ENCODE data around the gene CTAG2. TPM values are rescaled to one million over a fixed set of nuclear protein-coding genes. Genes with fewer than 3 reads are reported as not detected.

Gene CTAG2
- total RNA-seq, 1 experiment from 2014 or later = not detected

DNA sequence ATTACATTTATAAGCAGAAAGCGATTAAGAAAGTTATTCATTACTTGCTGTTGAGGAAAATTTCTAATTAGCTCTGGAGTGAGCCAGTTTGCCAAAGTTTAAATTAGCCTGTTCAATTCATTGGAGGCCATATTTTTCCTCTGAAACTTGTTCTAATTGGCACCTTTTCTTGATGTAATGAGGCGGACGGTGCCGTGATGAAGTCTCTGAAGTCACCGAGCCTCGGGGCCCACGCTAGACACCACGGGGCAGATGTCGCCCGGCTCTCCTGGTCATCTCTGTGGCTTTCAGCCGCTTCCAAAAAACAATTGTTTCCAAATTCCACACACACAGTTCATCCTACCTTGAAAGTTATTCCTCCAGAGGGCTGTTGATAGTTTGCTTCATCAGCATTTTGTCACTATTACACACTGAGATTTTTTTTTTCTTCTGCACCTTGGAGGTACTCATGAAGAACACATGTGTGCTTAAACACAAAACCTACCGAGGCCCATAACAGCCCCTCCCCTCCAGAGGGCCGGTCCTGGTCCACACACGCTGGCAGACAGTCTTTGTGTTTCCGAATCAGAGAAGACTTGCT, 3.9 kb upstream of the CTAG2 start:
- no peaks in the 10 kb centered on the region for H3K27me3 ChIP-seq (ENCODE audit: insufficient read depth, low read length)
- ATAC-seq (no peak), DNase-seq (ENCODE audit: low read depth, low spot score) (no peak)
- no peak overlapping the region for H2AFZ ChIP-seq (ENCODE audit: low read depth, low read length, poor library complexity, severe bottlenecking)
- no peaks in the 10 kb centered on the region for H4K20me1 ChIP-seq (ENCODE audit: insufficient read depth)
- no peaks in the 10 kb centered on the region for H3K36me3 ChIP-seq (ENCODE audit: control insufficient read depth in 1 of 2, insufficient read depth in 2 of 2, low read length in 2 of 2)
- no peak for TF ChIP-seq ZFX (IDR thresholded peaks at IDR 0.05)
- TF ChIP-seq, protein P1, sequence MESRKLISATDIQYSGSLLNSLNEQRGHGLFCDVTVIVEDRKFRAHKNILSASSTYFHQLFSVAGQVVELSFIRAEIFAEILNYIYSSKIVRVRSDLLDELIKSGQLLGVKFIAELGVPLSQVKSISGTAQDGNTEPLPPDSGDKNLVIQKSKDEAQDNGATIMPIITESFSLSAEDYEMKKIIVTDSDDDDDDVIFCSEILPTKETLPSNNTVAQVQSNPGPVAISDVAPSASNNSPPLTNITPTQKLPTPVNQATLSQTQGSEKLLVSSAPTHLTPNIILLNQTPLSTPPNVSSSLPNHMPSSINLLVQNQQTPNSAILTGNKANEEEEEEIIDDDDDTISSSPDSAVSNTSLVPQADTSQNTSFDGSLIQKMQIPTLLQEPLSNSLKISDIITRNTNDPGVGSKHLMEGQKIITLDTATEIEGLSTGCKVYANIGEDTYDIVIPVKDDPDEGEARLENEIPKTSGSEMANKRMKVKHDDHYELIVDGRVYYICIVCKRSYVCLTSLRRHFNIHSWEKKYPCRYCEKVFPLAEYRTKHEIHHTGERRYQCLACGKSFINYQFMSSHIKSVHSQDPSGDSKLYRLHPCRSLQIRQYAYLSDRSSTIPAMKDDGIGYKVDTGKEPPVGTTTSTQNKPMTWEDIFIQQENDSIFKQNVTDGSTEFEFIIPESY (IDR thresholded peaks at IDR 0.05; ENCODE audit: extremely low read depth, insufficient replicate concordance, low read length) = no peak
- TF ChIP-seq, protein P2, sequence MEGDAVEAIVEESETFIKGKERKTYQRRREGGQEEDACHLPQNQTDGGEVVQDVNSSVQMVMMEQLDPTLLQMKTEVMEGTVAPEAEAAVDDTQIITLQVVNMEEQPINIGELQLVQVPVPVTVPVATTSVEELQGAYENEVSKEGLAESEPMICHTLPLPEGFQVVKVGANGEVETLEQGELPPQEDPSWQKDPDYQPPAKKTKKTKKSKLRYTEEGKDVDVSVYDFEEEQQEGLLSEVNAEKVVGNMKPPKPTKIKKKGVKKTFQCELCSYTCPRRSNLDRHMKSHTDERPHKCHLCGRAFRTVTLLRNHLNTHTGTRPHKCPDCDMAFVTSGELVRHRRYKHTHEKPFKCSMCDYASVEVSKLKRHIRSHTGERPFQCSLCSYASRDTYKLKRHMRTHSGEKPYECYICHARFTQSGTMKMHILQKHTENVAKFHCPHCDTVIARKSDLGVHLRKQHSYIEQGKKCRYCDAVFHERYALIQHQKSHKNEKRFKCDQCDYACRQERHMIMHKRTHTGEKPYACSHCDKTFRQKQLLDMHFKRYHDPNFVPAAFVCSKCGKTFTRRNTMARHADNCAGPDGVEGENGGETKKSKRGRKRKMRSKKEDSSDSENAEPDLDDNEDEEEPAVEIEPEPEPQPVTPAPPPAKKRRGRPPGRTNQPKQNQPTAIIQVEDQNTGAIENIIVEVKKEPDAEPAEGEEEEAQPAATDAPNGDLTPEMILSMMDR (IDR thresholded peaks at IDR 0.05 in 2 of 3, conservative IDR thresholded peaks at IDR 0.05 in 1 of 3; ENCODE audit: borderline replicate concordance in 1 of 3, insufficient read depth in 1 of 3, low read depth in 2 of 3, low read length in 2 of 3) = no peak
- TF ChIP-seq CEBPB (IDR thresholded peaks at IDR 0.05; ENCODE audit: low read depth) = no peak
- no peak for TF ChIP-seq POLR2AphosphoS5 (IDR thresholded peaks at IDR 0.05; ENCODE audit: low read depth, low read length)
- TF ChIP-seq, protein P3, sequence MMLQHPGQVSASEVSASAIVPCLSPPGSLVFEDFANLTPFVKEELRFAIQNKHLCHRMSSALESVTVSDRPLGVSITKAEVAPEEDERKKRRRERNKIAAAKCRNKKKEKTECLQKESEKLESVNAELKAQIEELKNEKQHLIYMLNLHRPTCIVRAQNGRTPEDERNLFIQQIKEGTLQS (IDR thresholded peaks at IDR 0.05) = no peak
- TF ChIP-seq RAD21 (IDR thresholded peaks at IDR 0.05; ENCODE audit: low read depth) = no peak
- TF ChIP-seq EZH2 (IDR thresholded peaks at IDR 0.05) = no peak
- no peak for TF ChIP-seq YY1 (IDR thresholded peaks at IDR 0.05; ENCODE audit: extremely low read depth, insufficient replicate concordance, low read depth, low read length)
- no peak for TF ChIP-seq FOSL1 (IDR thresholded peaks at IDR 0.05; ENCODE audit: low read depth)
- TF ChIP-seq SRF (IDR thresholded peaks at IDR 0.05; ENCODE audit: low read depth) = no peak
- BruUV-seq (replicated peaks) = no TSS peak
- no peak overlapping the region for H3K4me2 ChIP-seq (ENCODE audit: low read length)
- H3K9me3 ChIP-seq (ENCODE audit: control insufficient read depth in 1 of 2, insufficient read depth in 1 of 2, low read depth in 1 of 2, low read length in 2 of 2) = no peaks in the 10 kb centered on the region
- ChIA-PET POLR2A (no interaction called here), RAD21 (ENCODE audit: low non-redundant PET in 1 of 2, low total read pairs in 2 of 2, uncharacterized antibody in 2 of 2, unreplicated experiment in 2 of 2) (no interaction called here), CTCF (no interaction called here)
- H3K79me2 ChIP-seq (ENCODE audit: insufficient read depth, low read length) = no peaks in the 10 kb centered on the region
- intact Hi-C loops (cut with micrococcal nuclease) = no loop called here
- no peaks in the 10 kb centered on the region for H3K4me1 ChIP-seq (ENCODE audit: control insufficient read depth in 1 of 2, insufficient read depth in 2 of 2, low read length in 2 of 2)
- H3K4me3 ChIP-seq (replicated peaks in 1 of 2; ENCODE audit: low read depth in 1 of 2, low read length in 2 of 2) = no peak overlapping the region
- H3K9ac ChIP-seq (ENCODE audit: low read length) = no peak overlapping the region
- no peaks in the 10 kb centered on the region for H3K9me2 ChIP-seq (ENCODE audit: insufficient read depth)
- H3K27ac ChIP-seq (ENCODE audit: low read depth, low read length) = no peak overlapping the region

Measured in HCT116 (cell line).